ENCODE measurements around the gene SGPL1. TPM values are rescaled to one million over a fixed set of nuclear protein-coding genes. Genes with fewer than 3 reads are reported as not detected.

The SGPL1 gene
- total RNA-seq, 2 donors from 2014 or later: 27.4 to 40.5 TPM

DNA sequence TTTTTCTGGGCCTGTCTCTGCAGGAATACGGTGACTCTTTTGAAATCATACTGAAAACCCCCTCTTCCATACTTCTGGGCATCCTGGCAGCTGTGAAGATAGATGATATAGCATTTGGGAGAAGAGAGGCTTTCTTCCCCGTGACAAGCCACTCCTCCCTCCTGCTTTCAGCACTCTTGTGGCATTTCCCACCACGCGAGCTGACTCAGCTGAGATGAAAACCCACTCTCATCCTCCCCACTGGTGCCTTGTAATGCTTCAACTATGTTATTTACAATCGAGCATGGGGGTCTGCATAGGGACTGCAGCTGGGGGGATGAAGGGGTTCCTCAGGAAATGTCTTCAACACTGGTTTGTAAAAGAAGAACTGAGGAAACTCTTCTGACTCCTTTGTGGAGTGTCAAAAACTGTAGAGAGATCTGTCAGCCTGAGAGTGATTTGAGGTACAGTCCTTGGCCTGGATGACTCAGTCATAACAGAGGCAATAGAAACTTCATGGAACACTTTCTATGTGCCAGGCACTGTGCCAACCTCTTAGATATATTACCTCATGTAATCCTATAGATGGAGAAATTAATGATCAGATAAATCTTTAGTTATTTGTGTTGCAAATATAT is 28.8 kb upstream of the SGPL1 start:
- peak; percentile 71 for DNase-seq (ENCODE audit: low spot score)

GRCh38 chr10:70791386-70792039 is 24.2 kb upstream of the SGPL1 start:
- H3K27me3 Mint-ChIP-seq: no peaks in the 10 kb centered on the region
- ATAC-seq (no peak), DNase-seq (ENCODE audit: low spot score) (no peak)
- peak overlapping the region; percentile 45 to 82 for H3K27ac Mint-ChIP-seq
- peak overlapping the region; percentile 68 for H3K4me3 Mint-ChIP-seq
- H3K36me3 Mint-ChIP-seq: no peaks in the 10 kb centered on the region
- peaks cover 39 to 43% of the 10 kb centered on the region in 2 donors for H3K4me1 Mint-ChIP-seq (ENCODE audit: low read depth in 2 of 2)
- peaks cover under 1% of the 10 kb centered on the region for H3K9me3 Mint-ChIP-seq

More for the DNA sequence above, 28.8 kb upstream of the SGPL1 start:
- no peaks in the 10 kb centered on the region for H3K27me3 Mint-ChIP-seq
- H3K4me3 Mint-ChIP-seq: peak overlapping the region; percentile 79
- ATAC-seq: peak; percentile 75 to 81
- peak overlapping the region; percentile 71 to 89 for H3K27ac Mint-ChIP-seq
- peaks cover 54 to 61% of the 10 kb centered on the region in 2 donors for H3K4me1 Mint-ChIP-seq (ENCODE audit: low read depth in 2 of 2)
- H3K36me3 Mint-ChIP-seq: no peaks in the 10 kb centered on the region
- H3K9me3 Mint-ChIP-seq: no peaks in the 10 kb centered on the region

DNA sequence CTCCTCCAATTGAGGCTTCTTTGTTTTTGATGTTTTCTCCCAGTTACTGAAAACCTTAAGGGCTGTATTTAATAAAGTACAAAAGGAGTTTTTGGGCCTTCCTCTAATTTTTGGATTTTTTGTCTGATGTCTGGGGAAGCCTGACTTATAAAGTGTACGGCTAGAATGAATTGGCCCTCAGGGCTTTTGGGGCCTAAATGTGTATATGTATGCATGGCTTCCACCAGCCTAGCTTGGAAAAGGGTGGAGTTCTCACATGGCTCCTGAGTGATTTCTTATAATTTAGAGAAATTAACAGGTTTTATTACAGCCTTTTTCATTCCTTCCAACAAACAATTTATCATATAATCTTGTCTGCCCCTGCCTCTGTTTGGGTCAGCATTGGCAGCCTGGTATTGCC is 20.1 kb upstream of the SGPL1 start:
- Mint-ChIP-seq H3K36me3 (no peaks in the 10 kb centered on the region), H3K4me1 (ENCODE audit: low read depth in 2 of 2) (peaks cover 30 to 35% of the 10 kb centered on the region in 2 donors), H3K27ac (no peak overlapping the region), H3K27me3 (peaks cover 0 to 10% of the 10 kb centered on the region in 2 donors), H3K4me3 (no peak overlapping the region), H3K9me3 (peaks cover 3% of the 10 kb centered on the region)
- ATAC-seq: no peak
- DNase-seq (ENCODE audit: low spot score): no peak

DNA sequence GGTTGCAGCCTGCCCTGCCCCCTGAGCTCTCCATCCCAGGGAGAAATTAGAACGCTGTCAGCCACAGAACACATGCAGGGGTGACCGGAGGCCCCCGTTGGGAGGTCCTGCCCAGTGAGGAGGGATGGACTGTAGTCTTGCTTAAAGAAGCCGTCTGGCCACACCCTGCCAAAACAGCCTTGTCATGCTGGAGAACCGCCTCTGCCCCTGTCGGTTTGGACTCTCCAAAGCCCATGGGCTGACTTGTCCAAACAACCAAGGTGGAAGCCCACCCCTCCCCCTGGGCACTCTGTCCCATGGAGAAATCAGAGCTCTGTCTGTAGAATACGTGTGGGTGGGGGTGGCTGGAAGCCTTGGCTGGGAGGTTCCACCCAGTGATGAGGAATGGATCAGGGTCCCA is 17.9 kb upstream of the SGPL1 start:
- H3K27ac Mint-ChIP-seq: peak overlapping the region in 1 of 2 donors; percentile 50
- H3K9me3 Mint-ChIP-seq: peaks cover 3% of the 10 kb centered on the region
- DNase-seq (ENCODE audit: low spot score) (no peak), ATAC-seq (no peak)
- H3K27me3 Mint-ChIP-seq: peaks cover 0 to 19% of the 10 kb centered on the region in 2 donors
- peaks cover 11 to 15% of the 10 kb centered on the region in 2 donors for H3K4me1 Mint-ChIP-seq (ENCODE audit: low read depth in 2 of 2)
- H3K36me3 Mint-ChIP-seq: no peaks in the 10 kb centered on the region
- H3K4me3 Mint-ChIP-seq: no peak overlapping the region

DNA sequence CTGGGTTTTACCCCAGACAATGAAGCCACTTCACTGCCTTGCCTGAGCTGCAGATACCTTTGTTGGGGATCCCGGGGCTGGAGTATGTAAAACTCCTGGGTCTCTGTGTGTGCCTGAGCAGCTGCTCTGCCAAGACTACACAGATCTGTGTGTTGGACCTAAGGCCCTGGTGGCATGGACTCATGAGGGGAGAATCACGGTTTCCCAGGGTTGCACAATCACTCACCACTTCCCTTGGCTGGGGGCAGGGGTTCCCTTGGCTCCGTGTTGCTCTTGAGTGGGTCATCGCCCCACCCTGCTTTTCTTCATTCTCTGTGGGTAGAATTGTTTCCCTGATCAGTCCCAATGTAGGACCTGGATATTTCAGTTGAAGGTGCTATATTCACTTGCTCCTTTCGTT is 16.6 kb upstream of the SGPL1 start:
- Mint-ChIP-seq H3K36me3 (no peaks in the 10 kb centered on the region), H3K27ac (peak overlapping the region; percentile 2 to 50), H3K4me3 (no peak overlapping the region), H3K27me3 (peaks cover 0 to 19% of the 10 kb centered on the region in 2 donors), H3K9me3 (peaks cover 3% of the 10 kb centered on the region), H3K4me1 (ENCODE audit: low read depth in 2 of 2) (peaks cover 11 to 14% of the 10 kb centered on the region in 2 donors)
- peak; percentile 62 to 81 for ATAC-seq
- no peak for DNase-seq (ENCODE audit: low spot score)

GRCh38 chr10:70801854-70802253 is 13.9 kb upstream of the SGPL1 start:
- Mint-ChIP-seq H3K36me3 (no peaks in the 10 kb centered on the region), H3K27ac (no peak overlapping the region), H3K9me3 (no peaks in the 10 kb centered on the region), H3K4me1 (ENCODE audit: low read depth in 2 of 2) (peaks cover 10 to 11% of the 10 kb centered on the region in 2 donors), H3K4me3 (no peak overlapping the region), H3K27me3 (peaks cover 0 to 19% of the 10 kb centered on the region in 2 donors)
- ATAC-seq (no peak), DNase-seq (ENCODE audit: low spot score) (no peak)

DNA sequence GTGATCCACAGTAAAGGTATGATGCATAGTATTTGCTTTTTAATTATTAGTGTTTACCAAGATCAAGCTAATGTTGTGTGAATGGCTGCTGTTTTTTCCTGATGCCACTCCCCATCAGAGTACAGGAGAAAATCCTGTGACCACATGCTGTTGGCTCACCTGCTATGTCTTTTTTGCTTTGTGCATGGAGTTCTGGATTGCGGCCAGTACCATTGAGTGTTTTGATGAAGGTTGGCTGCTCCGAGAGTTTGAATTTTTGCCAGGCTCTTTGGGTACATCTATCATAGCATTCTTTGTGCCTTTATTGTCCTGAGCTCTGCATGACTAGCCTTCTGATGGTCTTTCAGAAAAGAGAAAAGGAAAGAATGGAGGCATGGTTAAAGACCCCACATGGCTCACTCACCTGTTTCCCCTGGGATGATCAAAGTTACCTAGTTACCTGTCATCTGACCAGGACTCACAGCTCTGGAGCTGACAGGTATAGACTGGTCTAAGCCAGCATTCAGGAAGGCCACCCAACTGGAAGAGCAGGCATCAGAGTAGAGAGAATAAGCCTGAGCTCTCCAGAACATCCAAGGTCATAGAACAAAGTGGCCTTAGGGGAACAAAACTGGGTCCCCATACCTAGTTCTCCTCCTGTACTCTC is 11.8 kb upstream of the SGPL1 start:
- Mint-ChIP-seq H3K36me3 (no peaks in the 10 kb centered on the region), H3K27ac (no peak overlapping the region), H3K4me3 (no peak overlapping the region), H3K4me1 (ENCODE audit: low read depth in 2 of 2) (peaks cover 7 to 9% of the 10 kb centered on the region in 2 donors), H3K27me3 (peaks cover 0 to 19% of the 10 kb centered on the region in 2 donors), H3K9me3 (no peaks in the 10 kb centered on the region)
- no peak for DNase-seq (ENCODE audit: low spot score)
- no peak for ATAC-seq

DNA sequence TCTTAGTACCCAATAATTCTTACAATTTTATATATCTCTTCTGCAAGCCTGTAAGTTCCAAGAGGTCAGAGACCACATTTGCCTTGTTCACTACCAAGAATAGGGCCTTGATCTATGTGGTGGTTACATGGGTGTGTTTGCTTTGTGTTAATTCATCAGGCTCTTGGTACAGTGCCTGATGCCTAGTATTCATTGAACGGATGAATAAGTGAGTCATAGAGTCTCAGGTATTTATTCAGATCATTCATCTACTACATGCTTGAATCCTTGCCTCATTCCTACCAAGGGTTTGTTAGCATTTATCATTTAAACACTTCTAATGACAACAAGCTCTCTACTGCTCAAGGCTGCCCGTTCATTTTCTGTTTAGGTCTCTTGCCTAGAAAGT is 11.3 kb upstream of the SGPL1 start:
- DNase-seq (ENCODE audit: low spot score) (no peak), ATAC-seq (no peak)
- peaks cover 3 to 4% of the 10 kb centered on the region in 2 donors for H3K4me1 Mint-ChIP-seq (ENCODE audit: low read depth in 2 of 2)
- no peaks in the 10 kb centered on the region for H3K36me3 Mint-ChIP-seq
- no peaks in the 10 kb centered on the region for H3K9me3 Mint-ChIP-seq
- peaks cover 0 to 14% of the 10 kb centered on the region in 2 donors for H3K27me3 Mint-ChIP-seq
- H3K4me3 Mint-ChIP-seq: no peak overlapping the region
- no peak overlapping the region for H3K27ac Mint-ChIP-seq

- DNase-seq (ENCODE audit: low spot score) (no peak), ATAC-seq (no peak)
- H3K9me3 Mint-ChIP-seq: no peaks in the 10 kb centered on the region
- no peaks in the 10 kb centered on the region for H3K36me3 Mint-ChIP-seq
- H3K4me1 Mint-ChIP-seq (ENCODE audit: low read depth in 2 of 2): no peaks in the 10 kb centered on the region
- H3K27ac Mint-ChIP-seq: no peak overlapping the region
- H3K27me3 Mint-ChIP-seq: peaks cover 0 to 9% of the 10 kb centered on the region in 2 donors
- no peak overlapping the region for H3K4me3 Mint-ChIP-seq
Measured at GRCh38 chr10:70805619-70806215, 10.0 kb upstream of the SGPL1 start.

DNA sequence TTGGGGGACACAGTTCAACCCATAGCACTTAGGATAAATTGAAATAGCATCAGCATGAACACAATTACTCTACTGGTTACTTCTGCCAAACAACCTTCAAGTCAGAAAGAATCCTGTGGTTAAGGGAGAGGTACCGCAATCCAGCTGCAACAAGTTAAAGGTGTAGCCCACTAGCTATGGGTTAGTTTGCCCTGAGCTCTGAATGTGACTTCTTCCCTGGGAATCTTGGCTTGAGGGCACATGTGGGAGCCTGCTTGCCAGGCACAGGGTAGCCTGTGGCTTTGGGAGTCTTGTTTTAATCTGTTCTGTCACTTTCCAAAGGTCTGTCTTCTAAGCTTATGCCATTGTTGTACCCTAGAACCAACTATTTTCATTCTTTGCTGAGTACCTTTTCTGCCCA is 8.9 kb upstream of the SGPL1 start:
- DNase-seq (ENCODE audit: low spot score) (no peak), ATAC-seq (no peak)
- Mint-ChIP-seq H3K4me1 (ENCODE audit: low read depth in 2 of 2) (no peaks in the 10 kb centered on the region), H3K9me3 (no peaks in the 10 kb centered on the region), H3K27me3 (peaks cover 0 to 8% of the 10 kb centered on the region in 2 donors), H3K27ac (no peak overlapping the region), H3K4me3 (no peak overlapping the region), H3K36me3 (no peaks in the 10 kb centered on the region)

DNA sequence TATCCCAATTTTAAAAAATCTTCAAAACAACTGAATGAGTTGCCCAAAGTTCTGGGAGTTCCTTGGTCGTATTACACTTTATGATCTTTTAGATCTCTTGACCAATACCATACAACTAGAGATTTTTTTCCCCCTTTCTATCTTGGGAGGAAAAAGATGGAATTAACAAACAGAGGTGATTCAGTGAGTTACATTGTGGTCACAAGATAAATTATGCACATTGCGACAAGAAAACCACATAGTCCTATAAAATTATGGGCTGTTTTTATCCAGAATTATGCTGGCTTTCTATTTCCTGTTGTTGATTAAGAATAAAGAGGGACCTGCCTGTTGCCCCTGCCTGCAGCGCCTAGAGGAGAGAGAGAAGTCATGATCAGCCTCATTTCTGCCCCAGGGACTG is 8.2 kb upstream of the SGPL1 start:
- H3K27me3 Mint-ChIP-seq: peaks cover 0 to 1% of the 10 kb centered on the region in 2 donors

DNA sequence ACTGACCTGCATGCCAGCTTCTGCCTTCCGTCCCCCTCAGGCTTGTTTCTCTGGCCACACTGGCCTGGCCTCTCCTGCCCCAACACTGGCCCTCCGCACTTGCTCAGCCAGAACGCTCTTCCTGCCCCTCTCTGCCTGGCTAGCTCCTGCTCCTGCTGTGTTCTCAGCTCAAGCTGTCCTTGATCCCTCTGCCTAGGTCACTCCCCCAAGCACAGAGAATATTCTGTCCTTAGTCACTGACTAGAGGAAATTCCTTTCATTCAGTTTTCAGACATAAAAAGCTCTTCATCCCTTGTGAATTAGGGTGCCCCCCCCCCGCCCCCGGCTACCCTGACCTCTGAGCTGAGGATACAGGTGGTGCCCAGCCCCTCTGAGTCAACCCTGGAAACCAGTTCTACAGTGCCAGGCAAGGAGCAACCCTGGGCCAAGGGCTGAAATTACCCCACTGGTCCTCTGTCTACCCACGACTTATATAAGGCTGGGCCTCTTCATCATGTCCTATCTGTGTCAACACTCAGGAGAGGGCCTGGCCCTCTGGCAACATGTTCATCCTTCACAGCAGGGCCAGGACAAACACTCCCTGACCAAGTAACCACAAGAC is 6.6 kb upstream of the SGPL1 start:
- Mint-ChIP-seq H3K9me3 (no peaks in the 10 kb centered on the region), H3K4me1 (ENCODE audit: low read depth in 2 of 2) (peaks cover under 1 to 1% of the 10 kb centered on the region in 2 donors), H3K27ac (no peak overlapping the region), H3K27me3 (no peaks in the 10 kb centered on the region), H3K36me3 (no peaks in the 10 kb centered on the region), H3K4me3 (no peak overlapping the region)
- DNase-seq (ENCODE audit: low spot score) (no peak), ATAC-seq (no peak)

More for the DNA sequence above, 8.2 kb upstream of the SGPL1 start:
- Mint-ChIP-seq H3K4me3 (no peak overlapping the region), H3K36me3 (no peaks in the 10 kb centered on the region), H3K9me3 (no peaks in the 10 kb centered on the region), H3K27ac (no peak overlapping the region), H3K4me1 (ENCODE audit: low read depth in 2 of 2) (no peaks in the 10 kb centered on the region)
- no peak for DNase-seq (ENCODE audit: low spot score)
- no peak for ATAC-seq

DNA sequence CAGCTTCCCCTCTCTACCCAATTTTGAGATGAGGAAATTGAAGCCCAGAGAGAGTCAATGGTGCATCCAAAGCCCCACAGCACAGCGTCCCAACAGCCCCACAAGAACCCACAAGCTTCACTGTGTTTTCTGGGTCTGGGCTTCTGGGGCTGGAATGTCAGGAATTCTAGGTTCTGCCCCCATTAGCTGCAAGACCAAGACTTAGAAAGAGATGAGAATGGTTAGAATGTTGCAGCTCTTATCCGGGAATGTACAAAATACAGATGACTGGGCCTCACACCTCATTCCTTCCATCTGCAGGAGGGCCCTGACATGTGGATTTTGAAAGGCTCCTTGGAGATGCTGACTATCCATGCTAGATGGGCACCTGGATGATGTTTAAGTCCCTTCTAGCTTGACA is 6.0 kb upstream of the SGPL1 start:
- no peak for ATAC-seq
- peaks cover 7% of the 10 kb centered on the region in 2 donors for H3K4me1 Mint-ChIP-seq (ENCODE audit: low read depth in 2 of 2)

More for the DNA sequence above, 6.0 kb upstream of the SGPL1 start:
- H3K36me3 Mint-ChIP-seq: no peaks in the 10 kb centered on the region
- no peak overlapping the region for H3K27ac Mint-ChIP-seq
- no peak overlapping the region for H3K4me3 Mint-ChIP-seq
- no peaks in the 10 kb centered on the region for H3K9me3 Mint-ChIP-seq
- no peaks in the 10 kb centered on the region for H3K27me3 Mint-ChIP-seq
- DNase-seq (ENCODE audit: low spot score): no peak

All from natural killer cell treated with Interleukin-12 subunit alpha and Interleukin-12 subunit beta and Interleukin-15 and Interleukin-18, amount 100 ng/mL, for 72 hours (primary cell).